Colon (tissue), 2 donors: ENCODE measurements around the gene ABCA6.

Source experiments
- FAIRE-seq: peaks from 2 replicates; lab custom pipeline; 2012; peaks lifted over from hg19 to GRCh38; lab: Jason Lieb, UNC
- donor health status: control.
- donor health status: control.

Gene ABCA6

GRCh38 chr17:69143151-69143550, 1.5 kb upstream of the ABCA6 start:
- FAIRE-seq = no peak

GRCh38 chr17:69142175-69142802, 594 bp upstream of the ABCA6 start:
- no peak for FAIRE-seq

GRCh38 chr17:69134112-69134511, 7.6 kb downstream of the ABCA6 start:
- no peak for FAIRE-seq

GRCh38 chr17:69130627-69131296, 10.9 kb downstream of the ABCA6 start:
- no peak for FAIRE-seq

- FAIRE-seq = no peak
Measured at GRCh38 chr17:69123626-69124025, 18.1 kb downstream of the ABCA6 start.

GRCh38 chr17:69122065-69122464, 19.6 kb downstream of the ABCA6 start:
- no peak for FAIRE-seq

- FAIRE-seq = no peak
Measured at GRCh38 chr17:69117855-69118784, 23.6 kb downstream of the ABCA6 start.

- FAIRE-seq = no peak
Measured at GRCh38 chr17:69111794-69112193, 29.9 kb downstream of the ABCA6 start.

- no peak for FAIRE-seq
Measured at GRCh38 chr17:69105907-69106730, 35.6 kb downstream of the ABCA6 start.

- no peak for FAIRE-seq
Measured at GRCh38 chr17:69103557-69104233, 38.0 kb downstream of the ABCA6 start.

GRCh38 chr17:69098625-69099024, 43.1 kb downstream of the ABCA6 start:
- FAIRE-seq = no peak

- FAIRE-seq = no peak
Measured at GRCh38 chr17:69096541-69096940, 45.2 kb downstream of the ABCA6 start.

- FAIRE-seq = no peak
Measured at GRCh38 chr17:69093995-69094394, 47.7 kb downstream of the ABCA6 start.

GRCh38 chr17:69093279-69093789, 48.4 kb downstream of the ABCA6 start:
- FAIRE-seq = no peak

GRCh38 chr17:69090365-69090764, 51.3 kb downstream of the ABCA6 start:
- no peak for FAIRE-seq

- FAIRE-seq = no peak
Measured at GRCh38 chr17:69088643-69089200, 53.0 kb downstream of the ABCA6 start.

GRCh38 chr17:69086641-69087040, 55.1 kb downstream of the ABCA6 start:
- no peak for FAIRE-seq

GRCh38 chr17:69084911-69085310, 56.8 kb downstream of the ABCA6 start:
- no peak for FAIRE-seq

- FAIRE-seq = no peak
Measured at GRCh38 chr17:69082696-69083095, 59.0 kb downstream of the ABCA6 start.

- no peak for FAIRE-seq
Measured at GRCh38 chr17:69078864-69079263, 62.8 kb downstream of the ABCA6 start.

GRCh38 chr17:69075823-69076222, 65.9 kb downstream of the ABCA6 start:
- no peak for FAIRE-seq
